Smooth muscle cell (in vitro differentiated cells): ENCODE data around the gene MYO1C. TPM values are rescaled to one million over a fixed set of nuclear protein-coding genes. Genes with fewer than 3 reads are reported as not detected.

Experiments
- DNase-seq: peaks from one replicate; lab custom pipeline; 2025; ENCODE audit not compliant: unreplicated experiment; lab: John Stamatoyannopoulos, UW
- H2AFZ ChIP-seq: fragments of 200-600 bp; sonication (generic); 2 replicates; pipeline ENCODE4 v1.6.0; 2016; ENCODE audit warnings: antibody characterized with exemption, low read depth, mild to moderate bottlenecking
- H3F3A ChIP-seq: fragments of 200-600 bp; sonication (generic); 2 replicates; pipeline ENCODE4 v1.6.0; 2017; ENCODE audit warnings: antibody characterized with exemption, low read depth
- H3K27ac ChIP-seq: fragments of 200-600 bp; sonication (generic); 2 replicates; pipeline ENCODE4 v1.5.1; 2016; ENCODE audit warnings: low read depth, mild to moderate bottlenecking
- H3K27me3 ChIP-seq: fragments of 200-600 bp; sonication (generic); 2 replicates; pipeline ENCODE4 v1.6.1; 2016; ENCODE audit warnings: low read depth, mild to moderate bottlenecking
- H3K36me3 ChIP-seq: fragments of 200-600 bp; sonication (generic); 2 replicates; pipeline ENCODE4 v1.5.1; 2016; ENCODE audit warnings: low read depth
- H3K4me1 ChIP-seq: fragments of 200-600 bp; sonication (generic); 2 replicates; pipeline ENCODE4 v1.5.1; 2016; ENCODE audit warnings: low read depth
- H3K4me2 ChIP-seq: fragments of 200-600 bp; sonication (generic); 2 replicates; pipeline ENCODE4 v1.6.0; 2016; ENCODE audit warnings: mild to moderate bottlenecking
- H3K4me3 ChIP-seq: fragments of 200-600 bp; sonication (generic); 2 replicates; pipeline ENCODE4 v1.5.1; 2016; ENCODE audit warnings: mild to moderate bottlenecking
- H3K79me2 ChIP-seq: fragments of 200-600 bp; sonication (generic); 2 replicates; pipeline ENCODE4 v1.6.0; 2016; ENCODE audit warnings: low read depth, mild to moderate bottlenecking
- H3K9ac ChIP-seq: fragments of 200-600 bp; sonication (generic); 2 replicates; pipeline ENCODE4 v1.6.0; 2016; ENCODE audit warnings: low read depth
- H3K9me3 ChIP-seq: fragments of 200-600 bp; sonication (generic); replicated peaks from 2 replicates; pipeline ENCODE4 v1.5.1; 2016; ENCODE audit warnings: low read depth
- H4K20me1 ChIP-seq: fragments of 200-600 bp; sonication (generic); 2 replicates; pipeline ENCODE4 v1.6.0; 2016; ENCODE audit warnings: low read depth
- WGBS: methylation state at CpG from one replicate; pipeline ENCODE4 v1.1.7; 2016; ENCODE audit warnings: low lambda C conversion rate; 5-methylcytosine and 5-hydroxymethylcytosine counted together
- polyA plus RNA-seq: library from polyadenylated mRNA; unstranded; fragments of >200 nt; fragmentation: Nextera tagmentation; extraction: Ambion mirVana; gene quantifications from 2 replicates; pipeline ENCODE4 v1.2.1, GENCODE V29; 2016
- total RNA-seq: library from RNA; depleted of rRNA; stranded (reverse); fragments of >200 nt; gene quantifications from 2 replicates; pipeline ENCODE4 v1.2.3, GENCODE V29; 2014
- TF ChIP-seq, protein P1 (sequence below): fragments of 200-600 bp; sonication (generic); IDR thresholded peaks from 2 replicates; pipeline ENCODE4 v1.5.1; 2017; ENCODE audit warnings: borderline replicate concordance, mild to moderate bottlenecking, antibody characterized with exemption; ENCODE audit not compliant: insufficient read depth, poor library complexity, severe bottlenecking

The MYO1C gene
- total and polyA plus RNA-seq, 2 experiments from 2014 or later: 80.4 to 81.5 TPM

DNA sequence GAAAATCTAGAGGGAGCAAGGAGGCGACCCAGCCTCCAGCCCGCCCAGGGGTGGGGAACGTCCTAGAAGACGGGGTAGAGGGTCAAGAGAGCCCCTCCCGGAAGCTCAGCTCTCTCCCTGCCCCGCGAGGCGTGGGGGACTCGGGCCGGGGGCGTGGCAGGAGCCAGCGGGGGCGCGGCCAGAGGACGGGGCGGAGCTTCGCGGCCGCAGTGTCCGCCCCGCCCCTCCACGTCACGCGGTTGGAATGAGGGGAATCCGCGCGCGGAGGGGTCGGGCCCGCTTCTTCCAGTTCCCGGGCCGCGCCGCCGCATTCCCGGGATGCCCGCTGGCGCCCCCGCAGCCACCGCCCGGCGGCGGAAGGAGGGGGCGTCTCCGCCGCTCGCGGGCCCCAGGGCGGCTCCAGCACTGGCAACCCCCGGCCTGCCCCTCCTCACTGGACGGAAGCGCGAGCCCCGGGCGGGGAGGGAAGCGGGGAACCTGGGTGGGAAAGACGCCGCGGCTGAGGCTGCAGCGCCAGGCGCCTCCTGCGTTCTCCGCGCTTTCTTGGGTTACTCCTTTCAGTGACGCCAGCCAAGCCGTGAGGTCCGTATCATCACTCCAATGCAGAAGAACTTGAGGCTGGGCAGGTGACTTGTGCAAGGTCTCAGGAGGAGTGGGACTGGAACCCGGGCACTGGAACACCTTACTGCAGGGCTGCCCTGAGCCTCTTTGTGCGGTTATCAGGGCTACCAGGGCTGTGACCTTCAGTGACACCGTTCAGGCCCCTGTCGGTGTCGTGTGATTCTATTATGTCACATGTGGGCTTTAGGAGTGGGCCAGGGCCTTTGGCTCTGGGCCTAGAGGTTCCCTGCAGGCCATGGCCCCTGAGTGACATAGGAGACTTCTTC is 4.3 kb downstream of the MYO1C start:
- H3K9me3 ChIP-seq: no peaks in the 10 kb centered on the region
- H3F3A ChIP-seq: peaks cover 20% of the 10 kb centered on the region
- no peaks in the 10 kb centered on the region for H3K36me3 ChIP-seq
- H3K4me3 ChIP-seq: peak overlapping the region; percentile 83
- TF ChIP-seq, protein P1, sequence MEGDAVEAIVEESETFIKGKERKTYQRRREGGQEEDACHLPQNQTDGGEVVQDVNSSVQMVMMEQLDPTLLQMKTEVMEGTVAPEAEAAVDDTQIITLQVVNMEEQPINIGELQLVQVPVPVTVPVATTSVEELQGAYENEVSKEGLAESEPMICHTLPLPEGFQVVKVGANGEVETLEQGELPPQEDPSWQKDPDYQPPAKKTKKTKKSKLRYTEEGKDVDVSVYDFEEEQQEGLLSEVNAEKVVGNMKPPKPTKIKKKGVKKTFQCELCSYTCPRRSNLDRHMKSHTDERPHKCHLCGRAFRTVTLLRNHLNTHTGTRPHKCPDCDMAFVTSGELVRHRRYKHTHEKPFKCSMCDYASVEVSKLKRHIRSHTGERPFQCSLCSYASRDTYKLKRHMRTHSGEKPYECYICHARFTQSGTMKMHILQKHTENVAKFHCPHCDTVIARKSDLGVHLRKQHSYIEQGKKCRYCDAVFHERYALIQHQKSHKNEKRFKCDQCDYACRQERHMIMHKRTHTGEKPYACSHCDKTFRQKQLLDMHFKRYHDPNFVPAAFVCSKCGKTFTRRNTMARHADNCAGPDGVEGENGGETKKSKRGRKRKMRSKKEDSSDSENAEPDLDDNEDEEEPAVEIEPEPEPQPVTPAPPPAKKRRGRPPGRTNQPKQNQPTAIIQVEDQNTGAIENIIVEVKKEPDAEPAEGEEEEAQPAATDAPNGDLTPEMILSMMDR: no peak
- peaks cover 22% of the 10 kb centered on the region for H3K79me2 ChIP-seq
- DNase-seq: peak; percentile 81
- no peaks in the 10 kb centered on the region for H4K20me1 ChIP-seq
- no peak overlapping the region for H2AFZ ChIP-seq
- H3K27ac ChIP-seq: peak overlapping the region; percentile 87
- no peaks in the 10 kb centered on the region for H3K27me3 ChIP-seq
- H3K4me1 ChIP-seq: peaks cover 16% of the 10 kb centered on the region
- 3% methylated on average over 59 of the region's 72 CpGs for WGBS
- H3K9ac ChIP-seq: peak overlapping the region; percentile 65
- peak overlapping the region; percentile 85 for H3K4me2 ChIP-seq

DNA sequence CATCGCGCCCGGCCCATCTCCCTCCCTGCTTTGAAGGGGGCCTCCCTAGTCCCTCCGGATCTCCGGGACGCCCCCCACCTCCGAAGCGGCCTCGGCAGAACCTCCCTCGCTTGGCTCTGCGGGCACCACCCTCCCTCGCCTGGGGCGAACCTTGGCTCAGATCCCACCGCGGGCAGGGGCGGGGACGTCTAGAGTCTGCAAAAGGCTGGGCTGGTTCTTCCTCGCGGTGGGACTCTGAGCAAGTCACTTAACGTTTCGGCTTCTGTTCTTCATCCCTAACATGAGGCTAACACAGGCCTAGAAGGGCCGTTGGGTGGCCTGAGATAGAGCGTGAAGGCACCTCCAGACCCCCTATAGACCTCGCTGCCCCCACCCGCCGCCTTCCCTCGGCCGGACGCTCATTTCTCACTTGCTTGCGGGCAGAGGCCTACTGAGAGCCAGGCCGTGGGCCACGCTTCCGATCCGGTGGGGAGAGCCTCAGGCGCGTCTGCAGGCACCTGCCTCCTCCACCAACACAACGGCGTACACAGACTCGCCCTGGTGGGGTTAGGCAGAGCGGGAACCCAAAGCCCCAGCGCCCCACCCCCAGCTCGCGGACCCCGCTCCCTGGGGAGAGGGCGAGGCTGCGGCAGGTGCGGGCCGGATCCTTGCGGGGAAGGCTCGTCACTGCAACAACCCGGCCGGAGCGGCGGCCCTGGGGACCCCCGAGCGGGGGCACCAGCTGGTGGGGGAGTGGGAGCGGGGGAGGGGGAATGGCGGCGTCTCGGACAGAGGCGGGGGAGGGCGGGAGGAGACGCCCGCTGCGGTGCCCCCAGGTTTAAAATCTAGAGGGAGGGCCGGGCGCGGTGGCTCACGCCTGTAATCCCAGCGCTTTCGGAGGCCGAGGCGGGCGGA is 5.4 kb downstream of the MYO1C start:
- H4K20me1 ChIP-seq: peaks cover 1% of the 10 kb centered on the region
- H3F3A ChIP-seq: peaks cover 20% of the 10 kb centered on the region
- H3K4me2 ChIP-seq: peak overlapping the region; percentile 85
- no peaks in the 10 kb centered on the region for H3K27me3 ChIP-seq
- peaks cover 16% of the 10 kb centered on the region for H3K4me1 ChIP-seq
- H3K36me3 ChIP-seq: no peaks in the 10 kb centered on the region
- no peak overlapping the region for H2AFZ ChIP-seq
- TF ChIP-seq, protein P1: no peak
- H3K4me3 ChIP-seq: peak overlapping the region; percentile 83
- H3K79me2 ChIP-seq: peaks cover 22% of the 10 kb centered on the region
- H3K27ac ChIP-seq: peak overlapping the region; percentile 87
- H3K9me3 ChIP-seq: no peaks in the 10 kb centered on the region
- WGBS: 19% methylated on average over 52 of the region's 74 CpGs
- peak; percentile 58 for DNase-seq
- peak overlapping the region; percentile 13 for H3K9ac ChIP-seq

DNA sequence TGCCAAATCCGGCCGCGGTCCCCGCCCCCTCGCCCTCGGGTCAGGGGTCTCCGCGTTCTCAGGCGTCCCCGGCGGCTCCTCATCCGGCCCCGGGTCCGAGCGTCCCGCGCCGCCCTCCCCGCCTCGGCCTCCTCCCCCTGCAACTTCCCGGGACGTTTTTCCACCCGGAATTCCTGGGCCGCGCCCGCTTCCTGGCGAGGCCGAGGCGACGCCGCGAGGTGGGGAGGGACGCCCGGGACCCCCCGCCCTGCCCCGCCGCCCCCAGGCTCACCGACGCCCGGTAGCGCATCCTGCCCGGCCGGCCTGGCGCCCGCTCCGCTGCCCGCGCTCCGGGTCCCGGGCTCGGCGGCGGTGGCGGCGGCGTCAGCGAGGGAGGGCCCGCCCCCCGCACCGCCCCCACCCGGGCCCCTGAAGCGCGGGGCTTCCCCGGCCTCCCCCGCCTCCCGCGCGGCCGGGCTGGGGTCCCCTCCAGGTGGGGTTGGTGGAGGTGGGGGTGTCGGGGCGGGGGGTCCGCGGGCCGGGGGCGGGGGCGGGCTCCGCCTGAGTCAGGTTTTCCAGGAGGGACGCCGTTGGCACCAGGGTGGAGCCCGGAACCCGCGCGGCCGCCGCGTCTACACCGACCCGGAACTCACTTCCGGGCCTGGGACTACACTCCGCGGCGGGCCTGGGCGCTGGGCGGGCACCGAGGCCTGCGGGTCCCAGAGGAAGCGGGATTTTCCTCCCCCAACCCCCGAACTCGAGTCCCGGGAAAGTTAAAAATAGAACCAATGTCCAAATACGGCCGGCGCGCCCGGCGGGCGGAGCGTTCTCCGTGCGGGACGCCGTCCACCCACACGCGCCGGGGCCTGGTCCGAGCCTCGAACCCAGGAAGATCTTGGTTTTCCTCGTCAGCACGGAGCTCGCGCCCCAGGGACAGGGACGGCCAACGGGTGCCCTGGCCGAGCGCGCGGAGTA is 6.8 kb downstream of the MYO1C start:
- DNase-seq: peak; percentile 38

More for the DNA sequence above, 6.8 kb downstream of the MYO1C start:
- H2AFZ ChIP-seq: peak overlapping the region; percentile 66
- H3K27me3 ChIP-seq: no peaks in the 10 kb centered on the region
- H3K36me3 ChIP-seq: no peaks in the 10 kb centered on the region
- H3F3A ChIP-seq: peaks cover 20% of the 10 kb centered on the region
- TF ChIP-seq, protein P1: no peak
- H3K4me1 ChIP-seq: peaks cover 16% of the 10 kb centered on the region
- peak overlapping the region; percentile 87 for H3K27ac ChIP-seq
- H3K4me3 ChIP-seq: peak overlapping the region; percentile 83
- H3K9ac ChIP-seq: peak overlapping the region; percentile 84
- H3K79me2 ChIP-seq: peaks cover 16% of the 10 kb centered on the region
- 4% methylated on average over 41 of the region's 127 CpGs for WGBS
- no peaks in the 10 kb centered on the region for H3K9me3 ChIP-seq
- H4K20me1 ChIP-seq: peaks cover 11% of the 10 kb centered on the region
- peak overlapping the region; percentile 85 for H3K4me2 ChIP-seq
